Endodermal cell (in vitro differentiated cells): ENCODE results near the gene IGLON5. TPM values are rescaled to one million over a fixed set of nuclear protein-coding genes. Genes with fewer than 3 reads are reported as not detected.

Source experiments
- DNase-seq: peaks from one replicate; pipeline ENCODE4 v3.0.0-alpha.2; 2017
- H3K27ac ChIP-seq: 2 replicates; pipeline ENCODE4 v1.5.1; 2013; ENCODE audit warnings: mild to moderate bottlenecking, low read depth, low read length, moderate library complexity
- H3K27me3 ChIP-seq: 2 replicates; pipeline ENCODE4 v1.6.1; 2013; ENCODE audit warnings: mild to moderate bottlenecking, low read length, moderate library complexity; ENCODE audit not compliant: insufficient read depth, control insufficient read depth, poor library complexity, severe bottlenecking
- H3K36me3 ChIP-seq: 2 replicates; pipeline ENCODE4 v1.7.0; 2013; ENCODE audit warnings: mild to moderate bottlenecking, low read length, moderate library complexity; ENCODE audit not compliant: control insufficient read depth, insufficient read depth
- H3K4me1 ChIP-seq: one replicate; pipeline ENCODE4 v1.7.0; 2013; ENCODE audit warnings: low read length; ENCODE audit not compliant: control insufficient read depth, insufficient read depth
- H3K4me3 ChIP-seq: 2 replicates; pipeline ENCODE4 v1.5.1; 2013; ENCODE audit warnings: mild to moderate bottlenecking, low read length, moderate library complexity
- H3K9ac ChIP-seq: 2 replicates; pipeline ENCODE4 v1.6.1; 2013; ENCODE audit warnings: mild to moderate bottlenecking, low read length, moderate library complexity; ENCODE audit not compliant: poor library complexity, severe bottlenecking; ENCODE audit errors: extremely low read depth
- H3K9me3 ChIP-seq: 2 replicates; pipeline ENCODE4 v1.6.1; 2013; ENCODE audit warnings: mild to moderate bottlenecking, low read length, moderate library complexity; ENCODE audit not compliant: control insufficient read depth
- H3K27ac Mint-ChIP-seq: 2 replicates; pipeline ENCODE4 v1.8.0; 2020; ENCODE audit warnings: mixed read lengths
- H3K27me3 Mint-ChIP-seq: 2 replicates; pipeline ENCODE4 v1.8.0; 2021; ENCODE audit warnings: mild to moderate bottlenecking, mixed read lengths; ENCODE audit not compliant: insufficient read depth
- H3K36me3 Mint-ChIP-seq: 2 replicates; pipeline ENCODE4 v1.8.0; 2020; ENCODE audit warnings: low read depth, mixed read lengths
- H3K4me1 Mint-ChIP-seq: 2 replicates; pipeline ENCODE4 v1.8.0; 2020; ENCODE audit warnings: mixed read lengths
- H3K4me3 Mint-ChIP-seq: 2 replicates; pipeline ENCODE4 v1.8.0; 2020; ENCODE audit warnings: mild to moderate bottlenecking, moderate library complexity, mixed read lengths
- H3K9me3 Mint-ChIP-seq: 2 replicates; pipeline ENCODE4 v1.8.0; 2020; ENCODE audit warnings: mild to moderate bottlenecking, mixed read lengths
- WGBS, 2 experiments: methylation state at CpG; one replicate each; pipeline versions ENCODE4 v1.1.5 to v1.1.7; 2013; ENCODE audit warnings: missing lambda C conversion rate in 2 of 2, mixed read lengths in 1 of 2; ENCODE audit not compliant: insufficient coverage in 1 of 2, insufficient read length in 1 of 2; 5-methylcytosine and 5-hydroxymethylcytosine counted together
- total RNA-seq, 2 donors: library from RNA; stranded (reverse); fragmentation: NEBNext Ultra II Directional in 1 of 2; extraction: Animal tissue kit (Norgen Biotek cat#: 25700) in 1 of 2; gene quantifications; 2 replicates in 1 of 2; 3 replicates in 1 of 2; pipeline ENCODE4 v1.2.1, GENCODE V29; 2021
- TF ChIP-seq, protein P1 (sequence below): fragments of 200-600 bp; sonication (generic); conservative IDR thresholded peaks from 2 replicates; pipeline ENCODE4 v1.5.0; 2021; ENCODE audit warnings: antibody characterized with exemption, mild to moderate bottlenecking

IGLON5 gene
- total RNA-seq, 2 donors from 2014 or later: 42.7 to 49.4 TPM

DNA sequence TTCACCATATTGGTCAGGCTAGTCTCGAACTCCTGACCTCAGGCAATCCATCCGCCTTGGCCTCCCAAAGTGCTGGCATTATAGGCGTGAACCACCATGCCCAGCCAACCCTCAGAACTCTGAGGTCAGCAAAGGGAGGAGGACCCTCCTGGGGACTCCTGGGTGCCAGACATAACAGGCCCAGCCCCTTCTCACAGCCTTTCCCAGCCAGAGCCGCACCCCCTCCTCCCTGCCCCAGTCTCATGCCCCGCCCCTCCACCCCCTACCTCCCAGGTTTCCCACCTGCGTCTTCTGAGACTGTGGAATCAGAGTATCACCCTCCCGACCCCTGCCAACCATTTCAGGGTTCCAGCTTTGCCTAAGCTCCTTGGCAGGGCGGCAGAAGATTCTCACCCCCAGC lies 5.2 kb downstream of the IGLON5 start:
- Histone ChIP-seq H3K36me3 (no peaks in the 10 kb centered on the region), H3K27me3 (no peaks in the 10 kb centered on the region), H3K4me1 (no peaks in the 10 kb centered on the region), H3K4me3 (no peak overlapping the region), H3K27ac (no peak overlapping the region), H3K9ac (no peak overlapping the region), H3K9me3 (peaks cover 7% of the 10 kb centered on the region)
- TF ChIP-seq, protein P1, sequence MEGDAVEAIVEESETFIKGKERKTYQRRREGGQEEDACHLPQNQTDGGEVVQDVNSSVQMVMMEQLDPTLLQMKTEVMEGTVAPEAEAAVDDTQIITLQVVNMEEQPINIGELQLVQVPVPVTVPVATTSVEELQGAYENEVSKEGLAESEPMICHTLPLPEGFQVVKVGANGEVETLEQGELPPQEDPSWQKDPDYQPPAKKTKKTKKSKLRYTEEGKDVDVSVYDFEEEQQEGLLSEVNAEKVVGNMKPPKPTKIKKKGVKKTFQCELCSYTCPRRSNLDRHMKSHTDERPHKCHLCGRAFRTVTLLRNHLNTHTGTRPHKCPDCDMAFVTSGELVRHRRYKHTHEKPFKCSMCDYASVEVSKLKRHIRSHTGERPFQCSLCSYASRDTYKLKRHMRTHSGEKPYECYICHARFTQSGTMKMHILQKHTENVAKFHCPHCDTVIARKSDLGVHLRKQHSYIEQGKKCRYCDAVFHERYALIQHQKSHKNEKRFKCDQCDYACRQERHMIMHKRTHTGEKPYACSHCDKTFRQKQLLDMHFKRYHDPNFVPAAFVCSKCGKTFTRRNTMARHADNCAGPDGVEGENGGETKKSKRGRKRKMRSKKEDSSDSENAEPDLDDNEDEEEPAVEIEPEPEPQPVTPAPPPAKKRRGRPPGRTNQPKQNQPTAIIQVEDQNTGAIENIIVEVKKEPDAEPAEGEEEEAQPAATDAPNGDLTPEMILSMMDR: no peak
- Mint-ChIP-seq H3K27ac (peak overlapping the region; percentile 26), H3K4me1 (peaks cover 6% of the 10 kb centered on the region), H3K9me3 (peaks cover 8% of the 10 kb centered on the region), H3K4me3 (no peak overlapping the region), H3K27me3 (peaks cover 6% of the 10 kb centered on the region), H3K36me3 (peaks cover 17% of the 10 kb centered on the region)
- 86 to 92% methylated on average over 2 to 8 of the region's 8 CpGs for WGBS, 2 experiments
- no peak for DNase-seq

DNA sequence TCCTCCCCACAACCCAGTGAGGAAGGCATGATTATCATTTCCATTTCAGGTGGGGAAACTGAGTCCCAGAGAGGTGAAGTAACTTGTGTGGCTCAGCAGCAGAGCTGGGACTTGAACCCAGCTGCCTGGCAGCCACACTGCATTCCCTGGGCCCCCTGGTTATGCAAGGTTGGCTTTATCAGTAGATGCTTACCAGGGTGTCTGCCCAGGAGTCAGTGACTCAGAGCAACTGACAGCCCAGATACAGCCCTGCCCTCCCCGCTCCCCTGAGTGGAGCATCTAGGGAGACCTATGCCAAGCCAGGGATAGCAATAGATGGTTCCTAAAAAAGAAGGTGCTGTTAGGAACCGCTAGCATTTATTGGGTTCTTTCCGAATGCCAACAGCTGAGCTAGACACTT lies 5.9 kb downstream of the IGLON5 start:
- TF ChIP-seq, protein P1: no peak
- no peak for DNase-seq
- no peaks in the 10 kb centered on the region for H3K36me3 ChIP-seq
- Mint-ChIP-seq H3K27ac (no peak overlapping the region), H3K9me3 (peaks cover 8% of the 10 kb centered on the region), H3K27me3 (peaks cover 4% of the 10 kb centered on the region), H3K4me1 (peaks cover 3% of the 10 kb centered on the region), H3K36me3 (peaks cover 17% of the 10 kb centered on the region), H3K4me3 (no peak overlapping the region)
- H3K9me3 ChIP-seq: peaks cover 7% of the 10 kb centered on the region
- H3K27ac ChIP-seq: no peak overlapping the region
- H3K27me3 ChIP-seq: no peaks in the 10 kb centered on the region
- no peak overlapping the region for H3K4me3 ChIP-seq
- no peaks in the 10 kb centered on the region for H3K4me1 ChIP-seq
- 97 to 100% methylated on average over 3 of the region's 3 CpGs for WGBS, 2 experiments
- no peak overlapping the region for H3K9ac ChIP-seq

DNA sequence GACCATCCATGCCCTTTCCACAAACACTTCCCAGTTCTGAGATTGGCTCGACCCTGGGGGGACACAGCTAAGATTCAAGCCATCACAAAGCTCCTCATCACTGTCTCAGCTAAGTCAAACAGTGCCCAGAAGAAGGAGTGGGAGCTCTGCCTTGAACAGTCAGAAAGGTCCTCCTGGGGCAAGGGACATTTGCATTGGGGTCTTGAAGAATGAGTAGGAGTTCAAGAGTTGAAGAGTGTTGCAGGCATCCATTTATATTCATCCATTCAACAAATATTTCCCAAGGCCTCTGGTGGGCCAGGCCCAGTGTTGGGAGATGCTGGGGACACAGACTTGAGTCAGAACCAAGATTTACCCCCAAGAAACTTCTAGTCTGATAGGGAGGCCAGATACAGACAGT lies 6.5 kb downstream of the IGLON5 start:
- Histone ChIP-seq H3K4me3 (no peak overlapping the region), H3K36me3 (no peaks in the 10 kb centered on the region), H3K27ac (no peak overlapping the region), H3K4me1 (no peaks in the 10 kb centered on the region), H3K9ac (no peak overlapping the region), H3K27me3 (no peaks in the 10 kb centered on the region), H3K9me3 (peaks cover 7% of the 10 kb centered on the region)
- no peaks in the 10 kb centered on the region for H3K4me1 Mint-ChIP-seq
- peaks cover 4% of the 10 kb centered on the region for H3K27me3 Mint-ChIP-seq
- peaks cover 17% of the 10 kb centered on the region for H3K36me3 Mint-ChIP-seq
- DNase-seq: no peak
- H3K27ac Mint-ChIP-seq: no peak overlapping the region
- TF ChIP-seq, protein P1: no peak
- H3K4me3 Mint-ChIP-seq: no peak overlapping the region
- H3K9me3 Mint-ChIP-seq: peaks cover 8% of the 10 kb centered on the region
- WGBS, 2 experiments: 79% methylated on average over 1 of the region's 1 CpG; no CpG with 5 or more reads in 1 of the 2 experiments
